Endothelial cell (in vitro differentiated cells): ENCODE data around the gene TEDC1. TPM values are rescaled to one million over a fixed set of nuclear protein-coding genes. Genes with fewer than 3 reads are reported as not detected.

Experiments used
- DNase-seq: peaks from one replicate; pipeline ENCODE4 v3.0.0; 2021; ENCODE audit warnings: low spot score
- H3K27ac Mint-ChIP-seq: one replicate; pipeline ENCODE4 v1.8.0; 2021; ENCODE audit warnings: mixed read lengths, inconsistent platforms; ENCODE audit not compliant: unreplicated experiment
- H3K27me3 Mint-ChIP-seq: one replicate; pipeline ENCODE4 v1.8.0; 2021; ENCODE audit warnings: mild to moderate bottlenecking, moderate library complexity, mixed read lengths, inconsistent platforms; ENCODE audit not compliant: unreplicated experiment
- H3K36me3 Mint-ChIP-seq: one replicate; pipeline ENCODE4 v1.8.0; 2021; ENCODE audit warnings: mild to moderate bottlenecking, low read depth, mixed read lengths, inconsistent platforms; ENCODE audit not compliant: unreplicated experiment
- H3K4me1 Mint-ChIP-seq: one replicate; pipeline ENCODE4 v1.8.0; 2021; ENCODE audit warnings: mild to moderate bottlenecking, mixed read lengths, inconsistent platforms; ENCODE audit not compliant: unreplicated experiment
- H3K4me3 Mint-ChIP-seq: one replicate; pipeline ENCODE4 v1.8.0; 2021; ENCODE audit warnings: mild to moderate bottlenecking, mixed read lengths, inconsistent platforms; ENCODE audit not compliant: unreplicated experiment
- H3K9me3 Mint-ChIP-seq: one replicate; pipeline ENCODE4 v1.8.0; 2021; ENCODE audit warnings: mixed read lengths, inconsistent platforms; ENCODE audit not compliant: unreplicated experiment
- CTCF ChIP-seq: fragments of 200-600 bp; sonication (generic); IDR thresholded peaks from one replicate; pipeline ENCODE4 v1.5.0; 2021; ENCODE audit warnings: antibody characterized with exemption; ENCODE audit not compliant: unreplicated experiment
- total RNA-seq: library from RNA; stranded (reverse); fragmentation: NEBNext Ultra II Directional; extraction: Animal tissue kit (Norgen Biotek cat#: 25700); gene quantifications from one replicate; pipeline ENCODE4 v1.2.1, GENCODE V29; 2021; ENCODE audit not compliant: unreplicated experiment

TEDC1 gene
- total RNA-seq, 1 donor from 2014 or later, result 11.5 TPM

GRCh38 chr14:105476097-105476830 lies 14.8 kb upstream of the TEDC1 start:
- H3K4me3 Mint-ChIP-seq, result peak overlapping the region; percentile 82
- peak overlapping the region; percentile 78 for H3K27ac Mint-ChIP-seq
- DNase-seq, result peak; percentile 62
- H3K9me3 Mint-ChIP-seq, result no peaks in the 10 kb centered on the region
- TF ChIP-seq CTCF, result no peak
- H3K36me3 Mint-ChIP-seq, result peaks cover 3% of the 10 kb centered on the region
- peaks cover 26% of the 10 kb centered on the region for H3K27me3 Mint-ChIP-seq
- H3K4me1 Mint-ChIP-seq, result peaks cover 9% of the 10 kb centered on the region

GRCh38 chr14:105476831-105477659 lies 14.0 kb upstream of the TEDC1 start:
- Mint-ChIP-seq H3K4me1 (peaks cover 13% of the 10 kb centered on the region), H3K27me3 (peaks cover 30% of the 10 kb centered on the region), H3K9me3 (no peaks in the 10 kb centered on the region), H3K27ac (peak overlapping the region; percentile 89), H3K4me3 (peak overlapping the region; percentile 77), H3K36me3 (peaks cover 3% of the 10 kb centered on the region)
- no peak for DNase-seq
- no peak for TF ChIP-seq CTCF

GRCh38 chr14:105477660-105478397 lies 13.2 kb upstream of the TEDC1 start:
- Mint-ChIP-seq H3K27me3 (peaks cover 34% of the 10 kb centered on the region), H3K4me3 (no peak overlapping the region), H3K9me3 (no peaks in the 10 kb centered on the region), H3K36me3 (peaks cover 3% of the 10 kb centered on the region), H3K4me1 (peaks cover 17% of the 10 kb centered on the region), H3K27ac (peak overlapping the region; percentile 89)
- DNase-seq, result peak; percentile 30
- no peak for TF ChIP-seq CTCF

- peaks cover 3% of the 10 kb centered on the region for H3K36me3 Mint-ChIP-seq
- TF ChIP-seq CTCF, result no peak
- H3K27ac Mint-ChIP-seq, result no peak overlapping the region
- H3K9me3 Mint-ChIP-seq, result no peaks in the 10 kb centered on the region
- peaks cover 34% of the 10 kb centered on the region for H3K27me3 Mint-ChIP-seq
- H3K4me1 Mint-ChIP-seq, result peaks cover 17% of the 10 kb centered on the region
- DNase-seq, result no peak
- no peak overlapping the region for H3K4me3 Mint-ChIP-seq
Measured at GRCh38 chr14:105478398-105479251, 12.4 kb upstream of the TEDC1 start.
